Measurements from ENCODE around the gene PLD4. TPM values are rescaled to one million over a fixed set of nuclear protein-coding genes. Genes with fewer than 3 reads are reported as not detected.
"Not testable (repeated sequence)": the region's sequence is repeated elsewhere in the genome, so short reads cannot be mapped to it uniquely, and the experiment has no call there.

Gene PLD4
- total RNA-seq, 6 experiments from 2014 or later = 0.12 to 0.49 (median 0.33) TPM; not detected in 2

GRCh38 chr14:104900639-104901512, 23.8 kb upstream of the PLD4 start:
- no peak overlapping the region for H3K4me3 ChIP-seq
- DNase-seq (no peak), ATAC-seq (no peak)
- intact Hi-C loops (cut with DNase I) = no loop called here
- H3K27ac ChIP-seq = no peak overlapping the region
- 66% methylated on average over 10 of the region's 12 CpGs for WGBS (ENCODE audit: insufficient coverage, low coverage, low lambda C conversion rate, missing lambda C conversion rate)
- H3K36me3 ChIP-seq = no peaks in the 10 kb centered on the region
- H3K27me3 ChIP-seq = no peaks in the 10 kb centered on the region
- TF ChIP-seq CTCF (IDR thresholded peaks at IDR 0.05) (no peak), POLR2A (IDR thresholded peaks at IDR 0.05) (no peak)
- H3K4me1 ChIP-seq = no peaks in the 10 kb centered on the region
- no peaks in the 10 kb centered on the region for H3K9me3 ChIP-seq

DNA sequence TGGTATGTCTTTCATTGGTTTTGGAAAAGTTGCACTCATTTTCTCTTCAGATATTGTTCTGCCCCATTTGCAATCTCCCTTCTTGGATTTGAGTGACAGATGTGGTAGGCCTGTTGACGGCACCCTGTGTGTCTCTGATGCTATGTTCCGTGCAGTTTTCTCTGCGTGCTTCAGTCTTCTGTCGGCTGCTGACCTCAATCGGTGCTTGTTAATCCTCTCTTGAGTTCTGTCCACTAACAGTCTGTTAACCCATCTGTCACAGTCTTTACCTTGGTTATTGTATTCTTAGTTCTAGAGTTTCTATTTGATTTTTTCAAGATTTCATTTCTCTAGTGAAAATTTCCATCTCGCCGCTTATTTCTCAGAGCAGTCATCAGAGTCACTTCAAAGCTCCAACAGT, 20.7 kb upstream of the PLD4 start:
- 78% methylated on average over 7 of the region's 7 CpGs for WGBS (ENCODE audit: insufficient coverage, low coverage, low lambda C conversion rate, missing lambda C conversion rate)
- ATAC-seq (no peak), DNase-seq (no peak)
- H3K27me3 ChIP-seq = no peaks in the 10 kb centered on the region
- H3K4me1 ChIP-seq = no peaks in the 10 kb centered on the region
- TF ChIP-seq CTCF (IDR thresholded peaks at IDR 0.05) = no peak
- no peak for TF ChIP-seq POLR2A (IDR thresholded peaks at IDR 0.05)
- H3K4me3 ChIP-seq = no peak overlapping the region
- H3K36me3 ChIP-seq = no peaks in the 10 kb centered on the region
- no peak overlapping the region for H3K27ac ChIP-seq
- no peaks in the 10 kb centered on the region for H3K9me3 ChIP-seq
- intact Hi-C loops (cut with DNase I) = no loop called here

- H3K27ac ChIP-seq; H3K4me1 ChIP-seq; intact Hi-C loops (cut with DNase I); H3K4me3 ChIP-seq; DNase-seq; ATAC-seq; H3K9me3 ChIP-seq; H3K36me3 ChIP-seq; H3K27me3 ChIP-seq: not testable (repeated sequence)
- WGBS (ENCODE audit: insufficient coverage, low coverage, low lambda C conversion rate, missing lambda C conversion rate) = 75% methylated on average over 17 of the region's 38 CpGs
These were observed 19.8 kb upstream of the PLD4 start for GRCh38 chr14:104904650-104905578.

GRCh38 chr14:104905579-104905933, 19.1 kb upstream of the PLD4 start:
- 73% methylated on average over 8 of the region's 28 CpGs for WGBS (ENCODE audit: insufficient coverage, low coverage, low lambda C conversion rate, missing lambda C conversion rate)
- H3K9me3 ChIP-seq; ATAC-seq; H3K4me1 ChIP-seq; H3K27ac ChIP-seq; H3K27me3 ChIP-seq; intact Hi-C loops (cut with DNase I); DNase-seq; H3K4me3 ChIP-seq; H3K36me3 ChIP-seq: not testable (repeated sequence)

- Histone ChIP-seq H3K27me3 (no peaks in the 10 kb centered on the region), H3K9me3 (no peaks in the 10 kb centered on the region), H3K4me1 (no peaks in the 10 kb centered on the region), H3K4me3 (no peak overlapping the region), H3K36me3 (no peaks in the 10 kb centered on the region), H3K27ac (no peak overlapping the region)
- intact Hi-C loops (cut with DNase I) = no loop called here
- no peak for DNase-seq
- ATAC-seq = no peak
- WGBS (ENCODE audit: insufficient coverage, low coverage, low lambda C conversion rate, missing lambda C conversion rate) = 0% methylated on average over 1 of the region's 1 CpG
- TF ChIP-seq POLR2A (IDR thresholded peaks at IDR 0.05) (no peak), CTCF (IDR thresholded peaks at IDR 0.05) (no peak)
These were observed 16.4 kb upstream of the PLD4 start for GRCh38 chr14:104908303-104908702.
